ENCODE measurements around the gene KCNQ1. TPM values are rescaled to one million over a fixed set of nuclear protein-coding genes. Genes with fewer than 3 reads are reported as not detected.

Gene KCNQ1
- total and polyA plus RNA-seq, 2 experiments from 2014 or later = not detected

DNA sequence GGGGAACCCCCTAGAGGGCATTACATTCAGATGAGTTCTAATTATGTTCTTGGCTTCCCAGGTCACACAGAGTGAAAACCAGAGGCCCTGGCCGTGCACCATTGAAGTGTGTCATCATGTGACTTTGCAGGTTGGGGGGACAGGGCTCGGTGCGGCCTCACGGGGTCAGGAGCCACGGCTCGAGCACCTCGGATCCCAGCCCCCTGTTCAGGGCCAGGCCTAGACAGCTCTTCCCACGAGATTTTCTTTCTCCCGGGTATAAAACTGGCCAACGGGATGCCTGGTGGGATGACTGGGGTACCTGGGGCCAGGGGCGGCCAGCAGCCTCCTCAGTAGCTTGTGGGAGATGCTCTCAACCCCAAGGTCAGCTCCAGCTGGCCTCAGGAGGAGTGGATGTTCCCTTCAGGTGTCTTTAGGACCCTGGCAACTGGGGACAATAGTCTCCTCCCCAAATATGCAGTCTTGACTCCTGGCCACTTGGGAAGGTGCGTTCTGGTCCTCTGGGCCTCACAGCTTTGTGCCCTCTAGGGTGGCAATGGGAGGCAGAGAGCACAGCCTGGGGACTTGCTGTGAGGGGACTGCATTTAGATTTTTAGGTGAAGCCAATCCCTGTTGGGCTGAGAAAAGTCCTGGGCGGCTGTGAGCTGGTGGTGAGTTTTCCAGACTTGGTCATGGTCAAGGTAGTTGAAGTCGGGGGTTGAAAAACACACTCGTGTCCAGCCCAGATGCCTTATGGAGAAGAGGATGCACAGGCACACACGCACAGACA is 95.6 kb downstream of the KCNQ1 start:
- TF ChIP-seq EZH2 (IDR thresholded peaks at IDR 0.05; ENCODE audit: insufficient read depth, poor library complexity, severe bottlenecking) (no peak), EZH2phosphoT487 (IDR thresholded peaks at IDR 0.05; ENCODE audit: insufficient read depth, low read depth) (no peak)
- no peak overlapping the region for H2AFZ ChIP-seq
- H4K20me1 ChIP-seq (ENCODE audit: insufficient read depth) = no peaks in the 10 kb centered on the region
- no peak overlapping the region for H3K4me2 ChIP-seq (ENCODE audit: unreplicated experiment)
- 65 to 66% methylated on average over 16 of the region's 16 CpGs for WGBS, 2 experiments (ENCODE audit: low coverage in 1 of 2, low lambda C conversion rate in 2 of 2, missing lambda C conversion rate in 2 of 2)
- no peaks in the 10 kb centered on the region for H3K36me3 ChIP-seq (ENCODE audit: low read depth)
- no peaks in the 10 kb centered on the region for H3K9me2 ChIP-seq (ENCODE audit: insufficient read depth)
- H3K27ac ChIP-seq = no peak overlapping the region
- no peaks in the 10 kb centered on the region for H3K4me1 ChIP-seq (ENCODE audit: insufficient read depth)
- H3K27me3 ChIP-seq (replicated peaks; ENCODE audit: insufficient read depth) = peaks cover 15% of the 10 kb centered on the region
- DNase-seq = no peak
- no peaks in the 10 kb centered on the region for H3K79me2 ChIP-seq (ENCODE audit: insufficient read depth)
- no peaks in the 10 kb centered on the region for H3F3A ChIP-seq (ENCODE audit: insufficient read depth)
- in situ Hi-C loops (cut with MboI) = no loop called here
- no peak overlapping the region for H3K9ac ChIP-seq
- H3K9me3 ChIP-seq (ENCODE audit: low read depth) = no peaks in the 10 kb centered on the region
- H3K4me3 ChIP-seq = no peak overlapping the region

DNA sequence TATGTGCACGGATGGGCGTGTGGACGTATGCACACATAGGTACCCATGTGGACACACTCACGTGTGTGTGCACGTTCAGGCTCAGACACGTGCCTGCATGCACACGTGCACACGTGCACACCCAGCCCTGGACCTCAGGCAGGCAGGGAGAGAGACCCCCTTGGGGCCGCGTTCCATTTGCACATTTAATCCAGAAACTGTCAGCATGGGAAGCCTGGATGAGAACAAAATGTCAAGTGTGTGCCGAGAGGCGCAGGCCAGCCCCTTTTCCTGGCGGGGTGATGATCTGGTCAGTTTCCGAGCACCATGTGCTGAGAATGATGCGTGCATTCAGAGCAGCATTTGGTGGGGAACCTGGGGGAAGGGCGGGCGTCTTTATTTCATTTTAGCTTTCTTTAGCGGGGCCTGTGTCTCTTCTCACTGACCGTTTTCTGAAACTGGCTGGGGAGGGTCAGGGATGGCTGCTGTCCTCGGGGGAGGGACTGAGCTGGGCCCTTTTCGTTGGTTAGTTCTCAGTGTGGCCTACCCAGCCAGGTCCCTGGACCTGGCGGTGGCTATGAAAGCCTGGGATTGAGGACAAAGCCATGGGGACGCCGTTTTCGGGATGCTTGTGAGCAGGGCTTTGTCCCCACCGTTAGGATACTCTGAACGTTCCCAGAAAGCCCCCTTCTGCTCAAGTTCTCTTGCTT is 96.3 kb downstream of the KCNQ1 start:
- Histone ChIP-seq H3K4me1 (ENCODE audit: insufficient read depth) (no peaks in the 10 kb centered on the region), H3K27ac (no peak overlapping the region), H4K20me1 (ENCODE audit: insufficient read depth) (no peaks in the 10 kb centered on the region), H3K9me3 (ENCODE audit: low read depth) (no peaks in the 10 kb centered on the region), H3K4me2 (ENCODE audit: unreplicated experiment) (no peak overlapping the region), H3F3A (ENCODE audit: insufficient read depth) (no peaks in the 10 kb centered on the region), H3K27me3 (replicated peaks; ENCODE audit: insufficient read depth) (peaks cover 17% of the 10 kb centered on the region), H2AFZ (no peak overlapping the region), H3K4me3 (no peak overlapping the region), H3K9me2 (ENCODE audit: insufficient read depth) (no peaks in the 10 kb centered on the region), H3K79me2 (ENCODE audit: insufficient read depth) (no peaks in the 10 kb centered on the region), H3K9ac (no peak overlapping the region), H3K36me3 (ENCODE audit: low read depth) (no peaks in the 10 kb centered on the region)
- WGBS, 2 experiments (ENCODE audit: low coverage in 1 of 2, low lambda C conversion rate in 2 of 2, missing lambda C conversion rate in 2 of 2) = 57 to 58% methylated on average over 27 of the region's 27 CpGs
- DNase-seq = no peak
- in situ Hi-C loops (cut with MboI) = no loop called here
- no peak for TF ChIP-seq EZH2 (IDR thresholded peaks at IDR 0.05; ENCODE audit: insufficient read depth, poor library complexity, severe bottlenecking)
- TF ChIP-seq EZH2phosphoT487 (IDR thresholded peaks at IDR 0.05; ENCODE audit: insufficient read depth, low read depth) = no peak

DNA sequence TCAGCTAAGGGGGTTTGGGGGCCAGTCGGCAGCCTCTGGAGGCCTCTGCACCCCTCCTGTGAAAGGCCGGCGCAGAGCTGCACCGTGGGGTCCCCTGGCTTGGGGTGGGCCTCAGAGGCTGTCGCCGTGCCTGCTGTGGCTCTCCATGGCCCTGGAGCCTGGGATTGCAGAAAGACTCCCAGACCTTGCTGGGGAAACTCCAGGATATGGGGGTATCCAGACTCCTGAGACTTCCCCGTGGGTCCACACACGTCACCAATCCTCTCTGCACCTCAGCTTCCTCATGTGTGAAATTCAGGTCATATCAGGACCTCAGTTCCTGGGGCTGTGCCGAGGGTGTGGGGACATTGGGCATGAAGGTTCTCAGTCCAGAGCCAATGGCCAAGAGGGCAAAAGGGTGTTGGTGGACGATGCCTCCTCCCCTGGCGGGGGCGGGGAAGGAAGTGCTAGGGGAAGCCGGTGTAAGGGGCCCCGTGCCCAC is 97.1 kb downstream of the KCNQ1 start:
- TF ChIP-seq EZH2 (IDR thresholded peaks at IDR 0.05; ENCODE audit: insufficient read depth, poor library complexity, severe bottlenecking) (no peak), EZH2phosphoT487 (IDR thresholded peaks at IDR 0.05; ENCODE audit: insufficient read depth, low read depth) (no peak)
- Histone ChIP-seq H4K20me1 (ENCODE audit: insufficient read depth) (no peaks in the 10 kb centered on the region), H3K27ac (no peak overlapping the region), H3K4me1 (ENCODE audit: insufficient read depth) (no peaks in the 10 kb centered on the region), H3K4me2 (ENCODE audit: unreplicated experiment) (no peak overlapping the region), H3K36me3 (ENCODE audit: low read depth) (no peaks in the 10 kb centered on the region), H3K9ac (no peak overlapping the region), H3K4me3 (no peak overlapping the region), H3K9me3 (ENCODE audit: low read depth) (no peaks in the 10 kb centered on the region), H3K27me3 (replicated peaks; ENCODE audit: insufficient read depth) (peaks cover 25% of the 10 kb centered on the region), H3K9me2 (ENCODE audit: insufficient read depth) (no peaks in the 10 kb centered on the region), H2AFZ (no peak overlapping the region), H3F3A (ENCODE audit: insufficient read depth) (no peaks in the 10 kb centered on the region), H3K79me2 (ENCODE audit: insufficient read depth) (no peaks in the 10 kb centered on the region)
- no peak for DNase-seq
- WGBS, 2 experiments (ENCODE audit: low coverage in 1 of 2, low lambda C conversion rate in 2 of 2, missing lambda C conversion rate in 2 of 2) = 54 to 56% methylated on average over 11 to 13 of the region's 14 CpGs
- in situ Hi-C loops (cut with MboI) = no loop called here

DNA sequence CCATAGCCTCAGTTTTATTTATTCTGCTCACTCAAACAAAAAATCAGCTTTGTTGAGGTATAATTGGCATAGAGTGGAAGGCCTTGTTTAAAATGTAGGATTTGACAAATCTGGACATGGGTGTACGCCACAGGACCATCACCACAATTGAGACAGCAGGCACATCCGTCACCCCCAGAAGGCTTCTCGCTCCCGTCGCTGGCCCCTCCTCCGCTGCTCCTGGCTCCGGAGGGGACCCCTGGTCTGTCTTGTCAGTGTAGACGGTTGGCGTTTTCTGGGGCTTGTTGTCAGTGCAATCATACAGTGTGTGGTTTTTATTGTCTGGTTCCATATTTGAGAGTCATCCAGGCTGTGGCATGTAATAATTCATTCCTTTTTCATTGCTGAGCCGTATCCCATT is 97.6 kb downstream of the KCNQ1 start:
- Histone ChIP-seq H3K9me3 (ENCODE audit: low read depth) (no peaks in the 10 kb centered on the region), H3K4me2 (ENCODE audit: unreplicated experiment) (no peak overlapping the region), H2AFZ (no peak overlapping the region), H3K79me2 (ENCODE audit: insufficient read depth) (no peaks in the 10 kb centered on the region), H3F3A (ENCODE audit: insufficient read depth) (no peaks in the 10 kb centered on the region), H4K20me1 (ENCODE audit: insufficient read depth) (no peaks in the 10 kb centered on the region), H3K36me3 (ENCODE audit: low read depth) (no peaks in the 10 kb centered on the region), H3K27me3 (replicated peaks; ENCODE audit: insufficient read depth) (peaks cover 30% of the 10 kb centered on the region), H3K4me3 (no peak overlapping the region), H3K9me2 (ENCODE audit: insufficient read depth) (no peaks in the 10 kb centered on the region), H3K9ac (no peak overlapping the region), H3K4me1 (ENCODE audit: insufficient read depth) (no peaks in the 10 kb centered on the region), H3K27ac (no peak overlapping the region)
- TF ChIP-seq EZH2 (IDR thresholded peaks at IDR 0.05; ENCODE audit: insufficient read depth, poor library complexity, severe bottlenecking) (no peak), EZH2phosphoT487 (IDR thresholded peaks at IDR 0.05; ENCODE audit: insufficient read depth, low read depth) (no peak)
- WGBS, 2 experiments (ENCODE audit: low coverage in 1 of 2, low lambda C conversion rate in 2 of 2, missing lambda C conversion rate in 2 of 2) = 68 to 69% methylated on average over 10 of the region's 10 CpGs
- DNase-seq = no peak
- in situ Hi-C loops (cut with MboI) = no loop called here
